AG04450 (cell line): ENCODE measurements around the gene TLE1. TPM values are rescaled to one million over a fixed set of nuclear protein-coding genes. Genes with fewer than 3 reads are reported as not detected.
A peak's percentile ranks its signal among the peaks of the same experiment; 100 is the strongest.
"Not testable (repeated sequence)": the region's sequence is repeated elsewhere in the genome, so short reads cannot be mapped to it uniquely, and the experiment has no call there.

Source experiments
- CTCF ChIA-PET: fragments of 300-600, 350-600 bp; formaldehyde crosslinking; extraction: SDS; loops from one replicate; lab custom pipeline; 2022; ENCODE audit warnings: antibody characterized with exemption, inconsistent platforms; lab: Charles Lee
- POLR2A ChIA-PET: fragments of 350-600 bp; formaldehyde crosslinking; extraction: SDS; loops from one replicate; lab custom pipeline; 2021; ENCODE audit warnings: antibody characterized with exemption, inconsistent platforms; lab: Yijun Ruan, JAX
- DNase-seq: peaks from one replicate; pipeline ENCODE4 v3.0.0-alpha.2; 2011; ENCODE audit warnings: low read depth, low spot score
- H3K27ac ChIP-seq: one replicate; pipeline ENCODE4 v1.5.1; 2012; ENCODE audit warnings: low read depth, low read length, control low read depth
- H3K27me3 ChIP-seq: one replicate; pipeline ENCODE4 v1.6.0; 2012; ENCODE audit warnings: low read length; ENCODE audit not compliant: control insufficient read depth, insufficient read depth
- H3K4me3 ChIP-seq: 2 replicates; pipeline ENCODE4 v1.5.1; 2011; ENCODE audit warnings: mild to moderate bottlenecking, low read depth, low read length, control low read depth
- H3K9me3 ChIP-seq: 2 replicates; pipeline ENCODE4 v1.5.1; 2012; ENCODE audit warnings: low read length; ENCODE audit not compliant: control insufficient read depth, insufficient read depth
- polyA plus RNA-seq: library from polyadenylated mRNA; depleted of rRNA; stranded (reverse); fragments of >200 nt; gene quantifications from 2 replicates; pipeline ENCODE4 v1.2.3, GENCODE V29; 2011
- TF ChIP-seq, protein P1 (sequence below): IDR thresholded peaks from 2 replicates; pipeline ENCODE4 v1.5.1; 2011; ENCODE audit warnings: low read depth, low read length, control low read depth, inconsistent platforms

Gene TLE1
- polyA plus RNA-seq, 1 experiment: 42.8 TPM

DNA sequence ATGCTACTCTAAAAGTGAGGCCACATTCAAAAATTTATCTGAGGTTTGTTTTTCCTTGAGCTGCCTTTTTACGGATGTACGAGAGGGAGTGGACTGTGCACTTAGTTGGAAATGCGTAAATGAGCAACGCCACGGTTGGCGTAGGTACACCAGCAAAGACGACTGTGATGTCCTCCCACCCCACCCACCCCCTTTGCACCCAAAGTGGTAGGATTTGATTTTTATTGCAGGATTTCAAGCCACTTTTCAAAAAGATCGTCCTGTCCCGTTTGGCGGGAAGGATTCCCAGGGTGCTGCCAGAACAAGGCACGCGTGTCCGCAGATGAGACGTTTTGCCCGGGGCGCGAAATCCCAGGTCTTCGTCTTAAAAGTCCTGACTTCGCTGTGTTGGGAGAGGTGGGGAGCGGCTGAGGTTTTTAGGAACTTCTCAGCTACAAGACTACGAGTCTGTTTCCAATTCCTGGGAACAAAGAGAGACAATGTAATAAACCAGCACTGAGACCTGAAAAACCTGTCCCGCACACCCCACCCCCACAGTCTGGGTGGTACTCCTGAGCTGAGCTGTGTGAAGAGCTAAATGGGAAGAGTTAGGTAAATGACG lies 1.0 kb upstream of the TLE1 start:
- TF ChIP-seq, protein P1, sequence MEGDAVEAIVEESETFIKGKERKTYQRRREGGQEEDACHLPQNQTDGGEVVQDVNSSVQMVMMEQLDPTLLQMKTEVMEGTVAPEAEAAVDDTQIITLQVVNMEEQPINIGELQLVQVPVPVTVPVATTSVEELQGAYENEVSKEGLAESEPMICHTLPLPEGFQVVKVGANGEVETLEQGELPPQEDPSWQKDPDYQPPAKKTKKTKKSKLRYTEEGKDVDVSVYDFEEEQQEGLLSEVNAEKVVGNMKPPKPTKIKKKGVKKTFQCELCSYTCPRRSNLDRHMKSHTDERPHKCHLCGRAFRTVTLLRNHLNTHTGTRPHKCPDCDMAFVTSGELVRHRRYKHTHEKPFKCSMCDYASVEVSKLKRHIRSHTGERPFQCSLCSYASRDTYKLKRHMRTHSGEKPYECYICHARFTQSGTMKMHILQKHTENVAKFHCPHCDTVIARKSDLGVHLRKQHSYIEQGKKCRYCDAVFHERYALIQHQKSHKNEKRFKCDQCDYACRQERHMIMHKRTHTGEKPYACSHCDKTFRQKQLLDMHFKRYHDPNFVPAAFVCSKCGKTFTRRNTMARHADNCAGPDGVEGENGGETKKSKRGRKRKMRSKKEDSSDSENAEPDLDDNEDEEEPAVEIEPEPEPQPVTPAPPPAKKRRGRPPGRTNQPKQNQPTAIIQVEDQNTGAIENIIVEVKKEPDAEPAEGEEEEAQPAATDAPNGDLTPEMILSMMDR: no peak
- ChIA-PET POLR2A (interaction anchor here (0.6 to 1.9 kb wide), 5 partner anchors 48 to 916 kb away, joined by 3 to 7 read pairs (median 6); no protein-coding TSS in a partner anchor), CTCF (interaction anchor here (0.6 to 4.3 kb wide), 3 partner anchors 95 to 916 kb away, joined by 3 to 22 read pairs (median 3); no protein-coding TSS in a partner anchor)
- Histone ChIP-seq H3K9me3 (no peaks in the 10 kb centered on the region; the same call in 1 of the 2 replicates), H3K27me3 (no peaks in the 10 kb centered on the region), H3K27ac (peak overlapping the region; percentile 65), H3K4me3 (peak overlapping the region; percentile 66)
- DNase-seq: no peak

DNA sequence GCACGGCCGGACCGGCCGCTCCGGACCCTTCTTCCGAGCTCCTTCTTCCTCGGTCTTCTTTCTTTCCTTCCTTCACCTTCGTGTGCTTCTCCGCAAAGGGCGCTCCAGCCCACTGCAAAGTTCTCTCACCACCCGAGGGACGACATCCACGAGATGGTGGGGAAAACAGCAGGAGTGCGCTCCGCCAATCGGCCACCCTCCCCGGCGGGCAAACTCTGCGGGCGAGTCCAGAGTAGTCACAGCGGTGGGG lies 329 bp downstream of the TLE1 start:
- peak overlapping the region; percentile 71 for H3K27ac ChIP-seq
- not testable (repeated sequence) for H3K9me3 ChIP-seq, DNase-seq, H3K27me3 ChIP-seq
- ChIA-PET CTCF (interaction anchor here (0.6 kb wide), 2 partner anchors 266 to 773 kb away, joined by 3 to 4 read pairs; no protein-coding TSS in a partner anchor), POLR2A (interaction anchor here (1.0 to 1.9 kb wide), 4 partner anchors 49 to 918 kb away, joined by 3 to 7 read pairs (median 5); no protein-coding TSS in a partner anchor)
- peak overlapping the region; percentile 86 for H3K4me3 ChIP-seq

DNA sequence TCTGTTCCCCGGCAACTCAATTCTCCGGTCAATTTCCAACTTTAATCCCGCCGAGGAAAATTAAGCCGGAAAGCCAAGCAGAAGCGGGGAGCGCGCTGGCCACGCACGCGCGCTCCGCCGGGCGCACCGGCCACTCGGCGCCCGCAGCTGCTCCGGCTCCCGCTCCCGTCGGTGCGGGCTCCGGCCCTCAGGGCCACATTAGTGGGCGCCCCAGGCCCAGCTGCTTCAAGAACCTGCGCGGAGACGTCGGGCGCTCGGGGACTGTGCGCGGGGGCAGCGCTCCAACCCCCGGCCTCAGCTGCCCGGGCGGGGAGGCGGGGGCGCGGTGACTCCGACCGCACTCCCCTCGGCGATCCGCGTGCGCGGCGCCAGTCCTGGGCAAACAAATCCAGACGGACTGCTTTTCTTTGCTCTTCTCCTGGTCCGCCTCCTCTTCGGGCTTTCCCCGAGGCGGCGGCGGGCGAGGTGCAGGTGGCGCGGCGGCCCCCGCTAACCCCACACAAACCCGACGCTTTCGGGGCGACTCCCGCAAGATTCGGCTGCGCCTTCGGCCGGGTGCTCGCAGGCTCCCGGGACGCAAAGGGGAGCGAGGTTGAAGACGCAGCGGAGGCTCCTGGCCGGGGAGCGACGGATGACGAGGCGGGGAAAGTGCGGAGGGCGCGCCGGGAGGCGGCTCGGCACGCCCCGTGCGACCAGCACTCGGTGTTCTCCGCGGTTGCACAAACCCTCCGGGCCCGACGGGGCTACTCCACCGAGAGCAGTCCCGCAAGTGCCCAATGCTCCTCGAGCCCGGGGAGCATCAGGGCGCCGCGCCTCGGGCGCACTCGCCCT lies 870 bp downstream of the TLE1 start:
- ChIA-PET POLR2A (interaction anchor here (1.0 to 1.9 kb wide), 3 partner anchors 257 to 918 kb away, joined by 4 to 7 read pairs (median 6); no protein-coding TSS in a partner anchor), CTCF (interaction anchor here (0.6 to 2.2 kb wide), 2 partner anchors 266 to 918 kb away, joined by 3 to 12 read pairs; no protein-coding TSS in a partner anchor)
- Histone ChIP-seq H3K27ac (peak overlapping the region; percentile 71), H3K4me3 (peak overlapping the region; percentile 86)
- H3K9me3 ChIP-seq, H3K27me3 ChIP-seq, DNase-seq: not testable (repeated sequence)

DNA sequence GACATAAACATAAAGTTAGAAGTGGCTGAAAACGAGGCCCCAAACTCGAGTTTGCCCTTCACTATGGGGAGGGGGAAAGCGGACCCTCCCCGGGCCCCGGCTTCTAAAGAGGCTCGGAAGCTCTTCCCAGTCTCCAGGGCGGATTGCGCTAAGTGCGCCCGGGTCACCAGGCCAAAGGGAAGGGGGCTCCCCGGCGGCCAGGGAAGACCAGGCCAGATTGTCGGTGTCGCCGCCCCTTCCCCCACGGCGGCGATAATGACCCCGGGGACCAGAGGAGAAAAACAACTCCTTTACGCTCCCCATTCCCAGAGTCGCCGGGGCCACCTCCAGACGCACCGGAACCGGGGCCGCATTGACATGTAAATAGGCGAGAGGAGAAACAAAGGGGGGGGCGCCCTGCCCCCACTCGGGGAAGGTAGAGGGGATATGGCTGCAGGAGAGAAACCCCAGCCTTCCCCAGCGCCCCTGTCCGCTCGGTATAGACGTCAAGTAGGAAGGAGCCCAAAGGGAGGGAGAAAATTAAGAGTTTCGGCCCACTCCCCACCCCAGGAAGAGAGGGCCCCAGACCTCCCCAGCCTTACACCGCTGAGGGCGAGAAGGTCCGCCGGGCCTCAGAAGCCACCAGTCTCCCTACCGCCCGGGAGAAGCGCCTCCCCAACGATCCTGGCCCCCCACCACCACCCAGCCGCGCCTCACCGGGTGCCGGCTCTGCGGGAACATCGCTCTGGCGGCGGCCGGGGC lies 1.7 kb downstream of the TLE1 start:
- POLR2A ChIA-PET: interaction anchor here (1.1 kb wide), 1 partner anchor 155 kb away, joined by 3 read pairs; no protein-coding TSS in a partner anchor
- TF ChIP-seq, protein P1: no peak
- CTCF ChIA-PET: interaction anchor here (2.2 kb wide), 1 partner anchor 919 kb away, joined by 12 read pairs; no protein-coding TSS in a partner anchor

DNA sequence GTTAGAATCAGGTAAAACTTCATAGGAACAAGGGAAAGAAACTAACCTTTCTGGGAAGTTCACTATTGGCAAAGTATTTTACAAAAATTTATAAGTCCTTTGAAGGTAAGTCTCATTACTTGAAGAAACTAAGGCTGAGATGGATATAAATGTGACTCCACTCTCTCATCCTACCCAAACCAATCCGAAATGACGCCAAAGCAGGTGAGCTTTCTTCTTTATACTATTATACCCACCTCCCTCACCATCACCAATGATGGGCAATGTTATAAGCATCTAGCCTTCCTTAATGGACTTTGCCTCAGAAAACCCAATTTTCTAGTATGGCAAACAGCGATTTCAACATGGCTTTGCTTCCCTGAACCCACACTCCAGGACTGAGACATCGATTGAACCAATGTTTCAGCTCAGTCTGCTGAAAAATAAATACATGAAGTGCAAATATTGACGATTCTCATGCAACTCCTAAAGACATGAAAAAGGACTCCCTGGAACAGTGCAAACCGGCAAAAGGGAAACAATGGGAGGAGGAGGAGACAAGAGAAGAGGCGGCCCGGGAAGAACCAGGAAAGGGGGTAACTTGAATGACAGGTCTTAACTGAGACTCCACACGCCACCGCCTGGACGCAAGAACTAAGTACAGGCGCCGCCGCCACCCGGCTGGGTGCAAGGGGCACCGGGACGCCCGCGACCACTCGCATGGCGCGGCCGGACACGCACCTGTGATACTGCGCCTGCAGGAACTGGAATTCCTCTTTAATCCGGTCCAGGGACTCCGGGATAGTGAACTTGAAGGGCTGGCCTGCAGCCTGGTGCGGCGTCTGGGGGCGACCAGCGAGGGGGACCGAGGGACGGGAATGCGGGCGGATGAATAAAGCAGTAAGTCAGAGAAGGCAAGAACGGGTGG lies 2.5 kb downstream of the TLE1 start:
- TF ChIP-seq, protein P1: peak; percentile 55
- peak; percentile 49 for DNase-seq
- Histone ChIP-seq H3K27ac (peak overlapping the region; percentile 70), H3K27me3 (no peaks in the 10 kb centered on the region), H3K4me3 (peak overlapping the region; percentile 86), H3K9me3 (no peaks in the 10 kb centered on the region; the same call in 1 of the 2 replicates)
- ChIA-PET CTCF (interaction anchor here (0.6 to 2.2 kb wide), 7 partner anchors 147 to 1511 kb away, joined by 3 to 15 read pairs (median 4); no protein-coding TSS in a partner anchor), POLR2A (interaction anchor here (0.5 to 1.1 kb wide), 2 partner anchors 154 to 156 kb away, joined by 3 to 4 read pairs; no protein-coding TSS in a partner anchor)

More for the DNA sequence above, 1.7 kb downstream of the TLE1 start:
- H3K4me3 ChIP-seq: peak overlapping the region; percentile 86
- peak overlapping the region; percentile 70 for H3K27ac ChIP-seq
- no peak for DNase-seq
- H3K9me3 ChIP-seq: no peaks in the 10 kb centered on the region; the same call in 1 of the 2 replicates
- H3K27me3 ChIP-seq: no peaks in the 10 kb centered on the region
